Stimulated activated CD4-positive, alpha-beta T cell treated with anti-CD3 and anti-CD28 coated beads, Interleukin-12 subunit alpha, Interleukin-12 subunit beta, amount 100 ng/mL, for 4 hours (primary cell): ENCODE data around the gene ISY1.

Experiments
- DNase-seq: peaks from one replicate; pipeline ENCODE4 v3.0.0-alpha.2; 2020

The ISY1 gene

GRCh38 chr3:129085165-129085715 lies 75.6 kb downstream of the ISY1 start:
- DNase-seq = no peak

- no peak for DNase-seq
These were observed 76.4 kb downstream of the ISY1 start for GRCh38 chr3:129084501-129084900.

GRCh38 chr3:129082026-129082425 lies 78.8 kb downstream of the ISY1 start:
- no peak for DNase-seq

- no peak for DNase-seq
These were observed 79.4 kb downstream of the ISY1 start for GRCh38 chr3:129081503-129081902.

GRCh38 chr3:129078510-129078909 lies 82.4 kb downstream of the ISY1 start:
- no peak for DNase-seq
